Chondrocyte (in vitro differentiated cells): ENCODE results near the gene SVOPL. TPM values are rescaled to one million over a fixed set of nuclear protein-coding genes. Genes with fewer than 3 reads are reported as not detected.

ENCODE experiments used
- DNase-seq: peaks from one replicate; pipeline ENCODE4 v3.0.0; 2021; ENCODE audit warnings: mixed read lengths, low spot score
- H3K27ac Mint-ChIP-seq: one replicate; pipeline ENCODE4 v1.8.0; 2021; ENCODE audit warnings: mild to moderate bottlenecking, moderate library complexity, mixed read lengths; ENCODE audit not compliant: unreplicated experiment
- H3K27me3 Mint-ChIP-seq: 2 replicates; pipeline ENCODE4 v1.8.0; 2021; ENCODE audit warnings: low read depth, mixed read lengths
- H3K36me3 Mint-ChIP-seq: 2 replicates; pipeline ENCODE4 v1.8.0; 2021; ENCODE audit warnings: low read depth, mixed read lengths
- H3K4me1 Mint-ChIP-seq: 2 replicates; pipeline ENCODE4 v1.8.0; 2021; ENCODE audit warnings: low read depth, mild to moderate bottlenecking, mixed read lengths
- H3K4me3 Mint-ChIP-seq: one replicate; pipeline ENCODE4 v1.8.0; 2021; ENCODE audit warnings: mild to moderate bottlenecking, moderate library complexity, mixed read lengths; ENCODE audit not compliant: unreplicated experiment
- H3K9me3 Mint-ChIP-seq: 2 replicates; pipeline ENCODE4 v1.8.0; 2021; ENCODE audit warnings: low read depth, mixed read lengths
- long read RNA-seq: library from polyadenylated mRNA; stranded (forward); transcript quantifications from one replicate; pipeline ENCODE4 v2.0.0, GENCODE V29; 2021
- total RNA-seq: library from RNA; stranded (reverse); gene quantifications from 3 replicates; pipeline ENCODE4 v1.2.1, GENCODE V29; 2021
- TF ChIP-seq, protein P1 (sequence below): fragments of 200-600 bp; sonication (generic); IDR thresholded peaks from 2 replicates; pipeline ENCODE4 v1.5.0; 2021; ENCODE audit warnings: antibody characterized with exemption, mild to moderate bottlenecking, moderate library complexity

The SVOPL gene, protein sequence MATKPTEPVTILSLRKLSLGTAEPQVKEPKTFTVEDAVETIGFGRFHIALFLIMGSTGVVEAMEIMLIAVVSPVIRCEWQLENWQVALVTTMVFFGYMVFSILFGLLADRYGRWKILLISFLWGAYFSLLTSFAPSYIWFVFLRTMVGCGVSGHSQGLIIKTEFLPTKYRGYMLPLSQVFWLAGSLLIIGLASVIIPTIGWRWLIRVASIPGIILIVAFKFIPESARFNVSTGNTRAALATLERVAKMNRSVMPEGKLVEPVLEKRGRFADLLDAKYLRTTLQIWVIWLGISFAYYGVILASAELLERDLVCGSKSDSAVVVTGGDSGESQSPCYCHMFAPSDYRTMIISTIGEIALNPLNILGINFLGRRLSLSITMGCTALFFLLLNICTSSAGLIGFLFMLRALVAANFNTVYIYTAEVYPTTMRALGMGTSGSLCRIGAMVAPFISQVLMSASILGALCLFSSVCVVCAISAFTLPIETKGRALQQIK
- total RNA-seq, result not detected in 3 replicates
- long read RNA-seq, result 0 reads

DNA sequence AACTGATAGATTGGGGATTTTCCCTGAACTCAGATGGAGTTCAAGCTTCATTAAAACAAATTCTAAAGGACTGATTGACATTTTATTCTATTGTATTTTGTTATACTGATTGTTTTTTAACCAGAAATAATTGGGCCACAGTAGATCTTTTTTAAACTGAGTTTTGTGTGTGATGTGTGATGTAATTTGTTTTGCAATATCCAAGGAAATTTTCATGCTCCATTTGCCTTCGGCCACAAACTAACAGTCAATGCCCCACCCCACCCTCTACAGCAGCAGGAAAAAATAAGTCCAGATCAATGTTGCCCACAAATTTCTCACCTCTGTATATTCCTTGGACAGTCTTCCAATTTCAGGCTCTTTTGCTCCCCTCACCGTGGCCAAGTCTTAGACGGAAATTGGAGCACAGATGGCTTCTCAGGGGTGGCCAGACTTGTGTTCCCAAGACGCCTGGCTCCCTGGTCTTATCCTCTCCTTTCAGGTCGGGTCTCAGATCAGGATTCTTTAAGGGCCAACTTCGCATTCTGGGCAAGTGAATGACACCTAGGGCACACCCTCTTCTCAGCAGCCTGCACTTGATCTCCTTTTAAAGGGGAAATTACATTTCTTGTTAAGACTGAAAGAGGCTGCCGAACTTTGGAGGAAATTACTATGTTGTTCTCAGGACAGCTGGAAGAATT lies at the start of gene SVOPL:
SVOPL (minus strand) TSS at position 506 of the 680 bp plus-strand sequence. CDS start 22,317 bp downstream, outside the sequence.
- H3K4me3 Mint-ChIP-seq, result no peak within 1 kb of the TSS
- TF ChIP-seq, protein P1, sequence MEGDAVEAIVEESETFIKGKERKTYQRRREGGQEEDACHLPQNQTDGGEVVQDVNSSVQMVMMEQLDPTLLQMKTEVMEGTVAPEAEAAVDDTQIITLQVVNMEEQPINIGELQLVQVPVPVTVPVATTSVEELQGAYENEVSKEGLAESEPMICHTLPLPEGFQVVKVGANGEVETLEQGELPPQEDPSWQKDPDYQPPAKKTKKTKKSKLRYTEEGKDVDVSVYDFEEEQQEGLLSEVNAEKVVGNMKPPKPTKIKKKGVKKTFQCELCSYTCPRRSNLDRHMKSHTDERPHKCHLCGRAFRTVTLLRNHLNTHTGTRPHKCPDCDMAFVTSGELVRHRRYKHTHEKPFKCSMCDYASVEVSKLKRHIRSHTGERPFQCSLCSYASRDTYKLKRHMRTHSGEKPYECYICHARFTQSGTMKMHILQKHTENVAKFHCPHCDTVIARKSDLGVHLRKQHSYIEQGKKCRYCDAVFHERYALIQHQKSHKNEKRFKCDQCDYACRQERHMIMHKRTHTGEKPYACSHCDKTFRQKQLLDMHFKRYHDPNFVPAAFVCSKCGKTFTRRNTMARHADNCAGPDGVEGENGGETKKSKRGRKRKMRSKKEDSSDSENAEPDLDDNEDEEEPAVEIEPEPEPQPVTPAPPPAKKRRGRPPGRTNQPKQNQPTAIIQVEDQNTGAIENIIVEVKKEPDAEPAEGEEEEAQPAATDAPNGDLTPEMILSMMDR, result no peak
- H3K27me3 Mint-ChIP-seq, result peaks cover 15% of the 10 kb centered on the region

DNA sequence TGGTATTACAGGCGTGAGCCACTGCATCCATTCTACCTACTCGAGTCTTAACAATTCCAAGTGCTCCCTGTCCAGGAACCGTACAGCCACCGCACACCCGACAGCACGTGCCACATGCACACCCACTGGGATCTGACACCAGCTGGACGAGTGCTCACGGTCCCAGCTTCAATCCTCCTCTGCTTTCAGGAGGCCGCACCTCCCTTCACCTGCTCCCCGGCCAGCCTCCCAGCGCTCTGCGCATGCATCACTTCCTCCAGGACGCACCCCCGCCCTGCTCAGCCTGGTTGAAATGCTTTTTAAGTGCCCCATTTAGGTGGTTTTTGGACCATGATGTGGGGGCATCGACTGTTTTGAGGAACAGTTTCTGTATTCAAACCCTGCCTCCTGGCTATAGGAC lies 49.3 kb upstream of the SVOPL start:
- H3K4me1 Mint-ChIP-seq, result peaks cover 3% of the 10 kb centered on the region
- H3K27me3 Mint-ChIP-seq, result peaks cover 13% of the 10 kb centered on the region
- no peak overlapping the region for H3K27ac Mint-ChIP-seq
- H3K9me3 Mint-ChIP-seq, result no peaks in the 10 kb centered on the region
- no peak overlapping the region for H3K4me3 Mint-ChIP-seq
- TF ChIP-seq, protein P1, result no peak
- DNase-seq, result no peak
- no peaks in the 10 kb centered on the region for H3K36me3 Mint-ChIP-seq

More for the DNA sequence above, at the start of gene SVOPL:
- no peak for DNase-seq
- Mint-ChIP-seq H3K9me3 (no peaks in the 10 kb centered on the region), H3K36me3 (no peaks in the 10 kb centered on the region), H3K27ac (no peak within 1 kb of the TSS), H3K4me1 (no peaks in the 10 kb centered on the region)

DNA sequence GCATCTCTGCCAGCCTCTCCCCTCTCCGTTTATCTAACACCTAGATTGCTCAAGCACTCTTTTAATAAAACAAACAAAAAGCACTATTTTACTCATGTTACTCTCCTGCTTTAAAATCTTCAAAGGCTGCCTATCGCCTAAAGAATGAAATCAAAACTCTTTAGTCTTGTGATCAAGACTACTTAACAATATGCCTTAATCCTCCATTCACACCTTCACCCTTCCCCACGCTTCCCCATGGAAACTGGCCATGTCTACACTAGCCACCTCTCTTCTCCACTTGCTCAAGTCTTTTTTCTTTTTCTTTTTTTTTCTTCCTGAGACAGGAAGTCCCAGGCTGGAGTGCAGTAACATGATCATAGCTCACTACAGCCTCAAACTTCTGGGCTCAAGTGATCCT lies 48.8 kb upstream of the SVOPL start:
- Mint-ChIP-seq H3K27me3 (peaks cover 13% of the 10 kb centered on the region), H3K27ac (no peak overlapping the region)
- TF ChIP-seq, protein P1, result no peak

DNA sequence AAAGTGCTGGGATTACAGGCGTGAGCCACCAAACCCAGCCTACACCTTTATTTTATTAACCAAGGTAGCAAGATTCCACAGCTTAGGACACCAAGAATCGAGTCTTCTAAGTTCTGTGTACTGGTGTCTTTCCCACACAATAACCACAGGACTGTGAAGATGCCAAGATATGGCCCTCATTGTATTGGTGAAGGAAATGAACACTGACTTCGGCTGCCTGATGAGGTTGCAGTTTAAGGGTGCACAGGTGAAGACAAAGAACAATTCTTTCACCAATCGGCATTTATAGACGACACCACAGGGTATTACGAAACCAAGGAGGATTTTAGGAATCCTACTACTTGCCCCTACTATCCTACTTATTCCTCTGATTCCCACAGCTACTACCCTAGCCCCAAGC lies 47.5 kb upstream of the SVOPL start:
- TF ChIP-seq, protein P1, result no peak
- Mint-ChIP-seq H3K36me3 (no peaks in the 10 kb centered on the region), H3K4me3 (no peak overlapping the region), H3K27me3 (peaks cover 13% of the 10 kb centered on the region), H3K27ac (no peak overlapping the region), H3K9me3 (no peaks in the 10 kb centered on the region), H3K4me1 (no peaks in the 10 kb centered on the region)
- no peak for DNase-seq

More for the DNA sequence above, 48.8 kb upstream of the SVOPL start:
- no peaks in the 10 kb centered on the region for H3K36me3 Mint-ChIP-seq
- H3K4me1 Mint-ChIP-seq, result no peaks in the 10 kb centered on the region
- H3K4me3 Mint-ChIP-seq, result no peak overlapping the region
- no peaks in the 10 kb centered on the region for H3K9me3 Mint-ChIP-seq
- no peak for DNase-seq

DNA sequence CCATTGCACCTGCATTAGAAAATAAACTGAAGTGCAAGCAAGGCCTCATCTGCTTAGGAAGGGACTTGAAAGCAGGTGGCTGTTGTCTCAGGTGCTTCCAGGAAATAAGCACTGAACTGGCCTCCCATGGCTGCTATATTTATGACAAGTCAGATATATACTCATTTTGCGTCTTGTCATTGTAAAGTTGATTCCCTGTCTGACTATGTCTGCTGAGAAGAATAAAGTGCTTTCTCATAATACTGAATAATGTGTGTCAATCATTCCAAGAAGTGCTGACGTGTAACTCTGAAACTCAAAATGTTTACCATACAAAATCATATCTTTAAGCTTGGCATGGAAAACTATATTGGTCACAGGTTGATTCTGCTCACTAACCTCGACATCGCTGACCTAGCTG lies 44.9 kb upstream of the SVOPL start:
- no peaks in the 10 kb centered on the region for H3K9me3 Mint-ChIP-seq
- H3K36me3 Mint-ChIP-seq, result no peaks in the 10 kb centered on the region
- peaks cover 6% of the 10 kb centered on the region for H3K4me1 Mint-ChIP-seq
- H3K27ac Mint-ChIP-seq, result no peak overlapping the region
- peaks cover 11% of the 10 kb centered on the region for H3K27me3 Mint-ChIP-seq
- DNase-seq, result no peak
- H3K4me3 Mint-ChIP-seq, result no peak overlapping the region
- TF ChIP-seq, protein P1, result no peak
